GM19372 (cell line): Measurements from ENCODE around the gene CPTP.

Source experiments
- ATAC-seq: cut with Tn5 transposase; IDR thresholded peaks from one replicate; pipeline ENCODE4 v1.9.1; 2021; ENCODE audit warnings: mild to moderate bottlenecking, low read depth, moderate library complexity; ENCODE audit not compliant: unreplicated experiment

The CPTP gene

GRCh38 chr1:1291548-1292441, 32.8 kb upstream of the CPTP start:
- ATAC-seq: no peak

GRCh38 chr1:1292442-1292779, 32.2 kb upstream of the CPTP start:
- no peak for ATAC-seq

- ATAC-seq: no peak
Measured at GRCh38 chr1:1292851-1293250, 31.8 kb upstream of the CPTP start.

- no peak for ATAC-seq
Measured at GRCh38 chr1:1293263-1294249, 31.0 kb upstream of the CPTP start.

GRCh38 chr1:1294250-1294890, 30.2 kb upstream of the CPTP start:
- no peak for ATAC-seq

GRCh38 chr1:1295154-1295923, 29.3 kb upstream of the CPTP start:
- ATAC-seq: no peak

- ATAC-seq: no peak
Measured at GRCh38 chr1:1296070-1297061, 28.2 kb upstream of the CPTP start.

- ATAC-seq: no peak
Measured at GRCh38 chr1:1297802-1298424, 26.7 kb upstream of the CPTP start.

- no peak for ATAC-seq
Measured at GRCh38 chr1:1298861-1299685, 25.5 kb upstream of the CPTP start.

- no peak for ATAC-seq
Measured at GRCh38 chr1:1299686-1300351, 24.8 kb upstream of the CPTP start.

- no peak for ATAC-seq
Measured at GRCh38 chr1:1300352-1300739, 24.3 kb upstream of the CPTP start.

GRCh38 chr1:1302006-1302430, 22.6 kb upstream of the CPTP start:
- ATAC-seq: no peak

- no peak for ATAC-seq
Measured at GRCh38 chr1:1302951-1303509, 21.6 kb upstream of the CPTP start.

- ATAC-seq: no peak
Measured at GRCh38 chr1:1303736-1304135, 20.9 kb upstream of the CPTP start.

GRCh38 chr1:1304331-1305299, 20.0 kb upstream of the CPTP start:
- ATAC-seq: no peak
